ENCODE data around the gene YWHAH.
"Not testable (repeated sequence)": the region's sequence is repeated elsewhere in the genome, so short reads cannot be mapped to it uniquely, and the experiment has no call there.

The YWHAH gene

GRCh38 chr22:31951194-31952093, 7.1 kb downstream of the YWHAH start:
- no peak for DNase-seq

DNA sequence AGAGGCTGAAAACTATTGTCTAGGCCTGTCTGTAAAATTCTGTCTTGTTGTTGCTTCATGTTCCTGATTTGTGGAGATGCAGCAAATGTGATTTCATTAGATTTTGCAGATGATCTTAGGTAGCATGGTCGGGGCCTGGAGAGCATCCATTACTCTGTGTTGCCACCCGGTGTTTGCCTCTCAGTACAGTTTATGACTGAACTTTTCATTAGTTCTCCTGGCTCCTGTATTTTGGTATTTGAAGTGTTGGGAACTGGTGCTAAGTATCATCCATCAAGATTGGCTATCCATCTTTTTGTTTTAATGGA, 7.7 kb downstream of the YWHAH start:
- DNase-seq: no peak

DNA sequence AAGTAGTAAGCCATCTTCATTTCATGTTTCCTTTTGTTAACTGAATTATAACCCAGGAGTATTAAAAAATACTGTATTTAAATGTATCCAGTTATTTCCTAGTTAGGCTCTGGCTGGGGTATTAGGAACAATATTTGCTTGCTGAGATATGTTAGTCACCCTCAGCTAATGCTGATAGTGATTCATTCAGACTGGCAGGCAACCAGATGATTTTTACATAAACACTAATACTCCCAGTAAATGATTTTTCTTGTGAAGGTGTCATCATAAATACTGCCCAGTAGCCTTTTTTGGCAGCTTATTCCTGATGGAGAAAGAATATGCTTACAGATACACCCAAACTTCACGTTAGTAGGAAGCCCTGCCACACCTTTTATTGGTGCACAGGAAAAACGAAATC, 8.1 kb downstream of the YWHAH start:
- peak in 1 of 2 experiments; percentile 10 for DNase-seq

DNA sequence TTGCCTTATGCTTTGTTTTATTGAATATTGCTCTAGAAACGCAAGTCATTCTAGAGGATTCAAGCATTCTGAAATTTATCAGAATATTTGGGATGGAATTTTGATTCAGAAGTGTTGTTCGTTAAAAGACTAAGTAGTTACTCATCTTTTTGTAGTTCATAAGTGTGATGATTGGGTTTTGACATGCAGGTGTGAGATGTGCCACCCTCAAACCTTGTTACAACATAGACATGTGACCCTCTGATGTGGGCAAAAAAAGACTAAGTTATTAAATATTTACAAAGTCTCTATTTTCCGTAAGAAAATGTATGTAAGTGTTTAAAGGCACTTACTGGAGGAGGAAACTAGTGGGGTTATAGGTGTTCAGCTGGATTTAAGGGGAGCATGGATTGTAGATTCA, 8.9 kb downstream of the YWHAH start:
- no peak for DNase-seq

- DNase-seq: no peak
Measured at GRCh38 chr22:31954535-31955523, 10.5 kb downstream of the YWHAH start.

DNA sequence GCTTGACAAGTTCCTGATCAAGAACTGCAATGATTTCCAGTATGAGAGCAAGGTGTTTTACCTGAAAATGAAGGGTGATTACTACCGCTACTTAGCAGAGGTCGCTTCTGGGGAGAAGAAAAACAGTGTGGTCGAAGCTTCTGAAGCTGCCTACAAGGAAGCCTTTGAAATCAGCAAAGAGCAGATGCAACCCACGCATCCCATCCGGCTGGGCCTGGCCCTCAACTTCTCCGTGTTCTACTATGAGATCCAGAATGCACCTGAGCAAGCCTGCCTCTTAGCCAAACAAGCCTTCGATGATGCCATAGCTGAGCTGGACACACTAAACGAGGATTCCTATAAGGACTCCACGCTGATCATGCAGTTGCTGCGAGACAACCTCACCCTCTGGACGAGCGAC, 12.0 kb downstream of the YWHAH start:
- DNase-seq: no peak

GRCh38 chr22:31957970-31958594, 13.7 kb downstream of the YWHAH start:
- DNase-seq: no peak

GRCh38 chr22:31958625-31959239, 14.4 kb downstream of the YWHAH start:
- DNase-seq: no peak

GRCh38 chr22:31960767-31961166, 16.4 kb downstream of the YWHAH start:
- DNase-seq: no peak

GRCh38 chr22:31962387-31963125, 18.2 kb downstream of the YWHAH start:
- DNase-seq: no peak

- DNase-seq: no peak
Measured at GRCh38 chr22:31968022-31968421, 23.7 kb downstream of the YWHAH start.

GRCh38 chr22:31969789-31970489, 25.6 kb downstream of the YWHAH start:
- peak; percentile 8 to 60 for DNase-seq

- peak; percentile 27 to 66 for DNase-seq
Measured at GRCh38 chr22:31970490-31971444, 26.4 kb downstream of the YWHAH start.

DNA sequence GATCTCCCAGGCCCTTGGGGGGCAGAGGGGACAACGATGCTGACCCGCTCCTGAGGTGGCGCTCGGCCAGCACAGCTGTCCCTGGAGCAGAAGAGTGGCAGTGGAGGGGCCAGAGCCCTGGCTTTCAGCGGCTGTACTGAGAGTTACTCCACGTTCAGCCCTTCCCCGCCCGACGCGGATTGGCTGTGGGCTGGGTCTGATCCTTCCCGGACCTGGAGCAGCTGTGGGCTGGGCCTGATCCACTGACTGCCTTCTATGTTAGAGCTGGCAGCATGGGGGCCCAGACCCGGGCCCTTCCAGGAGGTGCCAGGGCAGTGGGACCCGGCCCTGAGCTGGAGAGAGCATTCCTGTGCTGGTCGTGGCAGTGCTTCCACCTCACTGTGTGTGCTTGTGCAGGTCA, 27.8 kb downstream of the YWHAH start:
- no peak for DNase-seq

DNA sequence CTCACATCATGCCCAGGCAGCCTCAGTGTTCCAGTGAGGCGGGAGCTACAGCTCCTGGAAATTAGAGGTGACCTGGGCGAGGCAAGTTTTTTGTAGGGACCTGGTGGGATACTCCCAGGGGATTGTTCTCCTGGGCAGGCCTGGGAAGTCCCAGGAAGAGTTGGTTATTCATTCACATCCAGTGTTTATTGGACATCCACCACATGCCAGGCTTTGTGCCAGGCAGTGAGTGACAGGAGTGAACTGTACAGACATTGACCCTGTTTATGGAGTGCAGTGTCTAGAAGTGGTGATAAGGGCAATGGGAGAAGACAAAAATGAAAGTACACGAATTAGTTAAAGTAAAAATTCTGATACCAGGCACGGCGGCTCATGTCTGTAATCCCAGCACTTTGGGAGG, 29.4 kb downstream of the YWHAH start:
- no peak for DNase-seq

GRCh38 chr22:31977141-31977841, 33.0 kb downstream of the YWHAH start:
- DNase-seq: peak in 1 of 2 experiments; percentile 58

DNA sequence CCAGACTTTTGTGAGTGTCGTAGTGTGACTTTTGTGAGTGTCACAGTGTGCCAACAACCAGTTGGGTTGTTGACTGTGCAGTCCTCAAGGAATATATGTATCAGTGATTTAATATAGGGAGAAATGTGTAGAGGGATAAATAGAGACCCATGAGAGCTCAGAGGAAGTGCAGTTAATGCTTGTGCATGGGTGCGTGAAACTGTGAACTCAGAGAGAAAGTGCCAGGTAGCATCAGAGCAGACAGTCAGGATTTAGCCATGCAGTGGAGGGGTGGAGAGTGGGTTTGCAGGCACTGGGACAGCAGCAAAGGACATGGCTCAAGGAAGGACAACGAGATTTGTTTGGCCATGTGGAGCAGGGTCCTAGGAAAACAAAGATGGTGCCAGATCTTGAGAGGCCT, 33.6 kb downstream of the YWHAH start:
- no peak for DNase-seq

DNA sequence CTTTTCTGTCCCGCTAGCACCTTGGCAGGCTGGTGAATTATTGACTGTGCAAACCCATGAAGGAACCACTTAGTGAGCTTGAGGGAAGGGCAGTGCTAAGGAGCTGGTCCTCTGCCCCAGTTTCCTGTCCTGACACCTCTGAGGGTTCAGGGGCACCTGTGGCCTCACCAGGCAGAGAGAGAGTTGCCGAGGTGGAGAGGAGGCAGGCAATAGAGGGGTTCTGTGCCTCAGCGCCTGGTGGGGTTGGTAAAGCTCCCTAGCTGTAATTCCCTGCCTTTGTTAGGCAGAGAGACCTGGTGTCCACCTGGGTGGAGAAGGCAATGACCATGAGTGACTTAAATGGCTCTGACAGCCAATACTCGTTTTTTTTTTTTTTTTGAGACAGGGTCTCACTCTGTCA, 36.3 kb downstream of the YWHAH start:
- no peak for DNase-seq

- DNase-seq: not testable (repeated sequence)
Measured at GRCh38 chr22:31981976-31982375, 37.6 kb downstream of the YWHAH start.

Data from SW 1271 (cell line).